Heart left ventricle (tissue), 13 donors: Measurements from ENCODE around the gene MSI1.

ENCODE experiments used
- CTCF ChIP-seq, 12 donors: fragments of 200-600 bp; sonication (generic) in 4 of 12; IDR thresholded peaks; one replicate each; pipeline versions ENCODE4 v1.5.0 to v1.8.0; 2018 to 2022; ENCODE audit warnings: antibody characterized with exemption in 12 of 12, mild to moderate bottlenecking in 5 of 12
- POLR2A ChIP-seq, 2 donors: fragments of 450-650 bp; IDR thresholded peaks; one replicate each; pipeline ENCODE4 v1.6.1; 2017; ENCODE audit warnings: antibody characterized with exemption in 2 of 2, mild to moderate bottlenecking in 2 of 2, moderate library complexity in 2 of 2
- donor health status: ischemic (EF 13 %, LVEDD 7.1; RV severe dilation, severe dysfunction).
- donor health status: DM: no; HTN: yes; CAD: no.
- donor health status: DM: no; HTN: no; CAD: no.
- donor health status: ischemic (EF 25% LVEDD 6.9; RV normal size, moderate dysfunction).
- donor health status: ischemic (EF 25% LVEDD 5.7; RV mildly dilated, moderate dysfunction).
- donor health status: ischemic (EF 35%, LVEDD 5.7; RV mildly dilated, moderate dysfunction).
- donor health status: nonischemic (EF 11% LVEDD 7.7; RV severe dilation, severe dysfunction).
- donor health status: DM: yes; HTN: yes; CAD: no.
- donor health status: PGD.
- donor health status: ischemic (EF 29% LVEDD 5.4; RV normal size, mild dysfunction).
- donor health status: nonischemic (EF 23%, LVEDD 6.1; RV moderate dilation, normal function).

GRCh38 chr12:120399531-120399930 lies 30.6 kb upstream of the MSI1 start:
- TF ChIP-seq CTCF (IDR thresholded peaks at IDR 0.05) (no peak), POLR2A (IDR thresholded peaks at IDR 0.05) (no peak)
